ENCODE data around the gene LXN. TPM values are rescaled to one million over a fixed set of nuclear protein-coding genes. Genes with fewer than 3 reads are reported as not detected.

LXN gene
- total RNA-seq, 3 donors from 2014 or later, result 12.0 to 55.5 (median 40.3) TPM

- Histone ChIP-seq H3K36me3 (no peaks in the 10 kb centered on the region), H3K27ac (peak within 1 kb of the TSS; percentile 81 to 91), H3K4me3 (peak within 1 kb of the TSS; percentile 83 to 94 (median 94)), H3K27me3 (no peaks in the 10 kb centered on the region), H3K4me1 (peaks cover 0 to 6% of the 10 kb centered on the region in 2 donors), H3K9me3 (no peaks in the 10 kb centered on the region)
- DNase-seq (ENCODE audit: low spot score in 2 of 2), result peak; percentile 86
- TF ChIP-seq CTCF (IDR thresholded peaks at IDR 0.05), result peak; percentile 46 to 75 (median 75)
- peak; percentile 78 to 92 (median 91) for TF ChIP-seq POLR2AphosphoS5 (IDR thresholded peaks at IDR 0.05)
- TF ChIP-seq POLR2A (IDR thresholded peaks at IDR 0.05), result no peak
- intact Hi-C loops (cut with DNase I; ENCODE audit: low total_unique reads), result no loop called here
Observed at GRCh38 chr3:158644345-158644908, 28.0 kb downstream of the LXN start, which contains the start of gene GFM1. Gene GFM1 (plus strand): TSS chr3:158644527. CDS start chr3:158644635, 108 bp downstream.

GRCh38 chr3:158642474-158643210 is 29.8 kb downstream of the LXN start:
- no peaks in the 10 kb centered on the region for H3K9me3 ChIP-seq
- H3K36me3 ChIP-seq, result no peaks in the 10 kb centered on the region
- H3K27ac ChIP-seq, result no peak overlapping the region
- peaks cover 0 to 6% of the 10 kb centered on the region in 2 donors for H3K4me1 ChIP-seq
- intact Hi-C loops (cut with DNase I; ENCODE audit: low total_unique reads), result no loop called here
- no peak for TF ChIP-seq POLR2A (IDR thresholded peaks at IDR 0.05)
- no peak for TF ChIP-seq CTCF (IDR thresholded peaks at IDR 0.05)
- no peak for TF ChIP-seq POLR2AphosphoS5 (IDR thresholded peaks at IDR 0.05)
- no peak for DNase-seq (ENCODE audit: low spot score in 2 of 2)
- H3K27me3 ChIP-seq, result no peaks in the 10 kb centered on the region
- no peak overlapping the region for H3K4me3 ChIP-seq

GRCh38 chr3:158642005-158642404 is 30.4 kb downstream of the LXN start:
- Histone ChIP-seq H3K27me3 (no peaks in the 10 kb centered on the region), H3K36me3 (no peaks in the 10 kb centered on the region), H3K4me3 (no peak overlapping the region), H3K4me1 (peaks cover 0 to 6% of the 10 kb centered on the region in 2 donors), H3K9me3 (no peaks in the 10 kb centered on the region), H3K27ac (no peak overlapping the region)
- no peak for TF ChIP-seq POLR2A (IDR thresholded peaks at IDR 0.05)
- TF ChIP-seq CTCF (IDR thresholded peaks at IDR 0.05), result no peak
- no peak for TF ChIP-seq POLR2AphosphoS5 (IDR thresholded peaks at IDR 0.05)
- intact Hi-C loops (cut with DNase I; ENCODE audit: low total_unique reads), result no loop called here
- DNase-seq (ENCODE audit: low spot score in 2 of 2), result no peak

GRCh38 chr3:158640646-158641045 is 31.8 kb downstream of the LXN start:
- Histone ChIP-seq H3K9me3 (no peaks in the 10 kb centered on the region), H3K4me1 (peaks cover 0 to 6% of the 10 kb centered on the region in 2 donors), H3K36me3 (no peaks in the 10 kb centered on the region), H3K4me3 (no peak overlapping the region), H3K27ac (no peak overlapping the region), H3K27me3 (no peaks in the 10 kb centered on the region)
- TF ChIP-seq POLR2AphosphoS5 (IDR thresholded peaks at IDR 0.05), result no peak
- TF ChIP-seq POLR2A (IDR thresholded peaks at IDR 0.05), result no peak
- no peak for TF ChIP-seq CTCF (IDR thresholded peaks at IDR 0.05)
- intact Hi-C loops (cut with DNase I; ENCODE audit: low total_unique reads), result no loop called here
- no peak for DNase-seq (ENCODE audit: low spot score in 2 of 2)

GRCh38 chr3:158631981-158632380 is 40.5 kb downstream of the LXN start:
- H3K4me3 ChIP-seq, result no peak overlapping the region
- intact Hi-C loops (cut with DNase I; ENCODE audit: low total_unique reads), result no loop called here
- no peaks in the 10 kb centered on the region for H3K9me3 ChIP-seq
- H3K27me3 ChIP-seq, result no peaks in the 10 kb centered on the region
- no peak for TF ChIP-seq POLR2A (IDR thresholded peaks at IDR 0.05)
- H3K36me3 ChIP-seq, result no peaks in the 10 kb centered on the region
- H3K4me1 ChIP-seq, result no peaks in the 10 kb centered on the region
- H3K27ac ChIP-seq, result no peak overlapping the region
- DNase-seq (ENCODE audit: low spot score in 2 of 2), result no peak

Data from breast epithelium (tissue), 4 donors.